ENCODE results near the gene CARHSP1.

The CARHSP1 gene

DNA sequence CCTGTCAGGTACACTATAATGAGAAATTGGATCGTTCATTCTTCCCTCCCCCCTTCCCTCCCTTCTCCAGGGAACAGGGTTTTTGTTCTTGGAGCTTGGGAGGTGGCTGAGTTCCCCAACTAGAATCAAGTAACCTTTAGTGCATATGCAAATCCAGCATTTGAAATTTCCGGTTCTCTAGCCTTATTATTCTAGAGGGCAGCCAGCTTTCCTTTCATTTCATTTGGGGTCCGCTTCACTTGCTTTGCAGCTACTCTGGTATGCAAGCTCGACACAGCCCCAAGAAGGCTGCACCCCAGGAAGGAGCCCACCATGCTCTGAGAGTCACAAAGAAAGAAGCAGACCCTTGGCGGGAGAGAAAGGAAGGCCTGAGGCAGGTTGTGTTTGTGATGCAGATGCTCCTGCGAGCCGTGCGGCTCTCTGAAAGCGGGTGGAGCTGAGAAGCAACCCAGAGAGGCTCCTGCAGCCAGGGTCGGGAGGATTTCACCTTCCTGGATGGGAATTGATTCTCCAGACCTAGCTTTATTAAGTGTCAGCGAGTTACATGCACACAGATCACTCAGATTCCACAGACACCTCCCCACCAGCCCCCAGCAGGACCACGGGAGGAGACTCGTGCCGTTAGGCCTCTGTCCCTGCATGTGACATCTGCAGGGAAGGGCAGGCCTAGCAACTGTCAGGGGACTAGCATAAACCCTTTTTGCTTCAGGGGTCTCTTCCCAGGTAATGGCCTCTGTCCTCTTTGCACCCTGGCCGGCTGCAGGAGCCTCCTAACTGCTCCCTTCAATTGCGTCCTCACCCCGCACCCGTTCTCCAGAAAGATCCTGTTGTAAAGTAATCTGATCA, 36.7 kb downstream of the CARHSP1 start:
- no peak for TF ChIP-seq CTCF (IDR thresholded peaks at IDR 0.05; ENCODE audit: low read depth, low read length)
- no peak for TF ChIP-seq POLR2A (IDR thresholded peaks at IDR 0.05; ENCODE audit: extremely low read depth, insufficient read length)
- TF ChIP-seq, protein P1, sequence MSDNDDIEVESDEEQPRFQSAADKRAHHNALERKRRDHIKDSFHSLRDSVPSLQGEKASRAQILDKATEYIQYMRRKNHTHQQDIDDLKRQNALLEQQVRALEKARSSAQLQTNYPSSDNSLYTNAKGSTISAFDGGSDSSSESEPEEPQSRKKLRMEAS (IDR thresholded peaks at IDR 0.05; ENCODE audit: low read depth, low read length) = no peak
- TF ChIP-seq MYC (IDR thresholded peaks at IDR 0.05; ENCODE audit: low read depth, low read length) = no peak
- no peak for DNase-seq (ENCODE audit: low read depth)
- no peak overlapping the region for H3K4me3 ChIP-seq (ENCODE audit: low read depth, low read length)

DNA sequence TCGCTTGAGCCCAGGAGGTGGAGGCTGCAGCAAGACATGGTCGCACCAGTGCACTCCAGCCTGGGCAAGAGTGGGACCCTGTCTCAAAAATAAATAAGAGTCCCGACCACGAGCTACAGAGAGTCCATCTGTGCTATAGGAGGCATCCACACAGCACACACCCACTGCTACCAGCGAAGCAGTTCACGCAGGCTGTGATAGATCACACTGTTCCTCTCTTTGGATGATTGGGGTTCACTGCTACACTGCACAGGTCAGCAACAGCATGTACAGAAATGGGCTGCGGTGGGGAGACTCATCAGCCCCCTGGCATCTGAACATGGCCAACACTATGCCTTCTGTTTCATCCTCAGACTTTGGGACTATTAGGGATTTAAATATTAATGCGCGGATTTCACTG, 37.4 kb downstream of the CARHSP1 start:
- DNase-seq (ENCODE audit: low read depth) = no peak
- TF ChIP-seq, protein P1 (IDR thresholded peaks at IDR 0.05; ENCODE audit: low read depth, low read length) = no peak
- no peak for TF ChIP-seq CTCF (IDR thresholded peaks at IDR 0.05; ENCODE audit: low read depth, low read length)
- no peak for TF ChIP-seq POLR2A (IDR thresholded peaks at IDR 0.05; ENCODE audit: extremely low read depth, insufficient read length)
- no peak for TF ChIP-seq MYC (IDR thresholded peaks at IDR 0.05; ENCODE audit: low read depth, low read length)
- no peak overlapping the region for H3K4me3 ChIP-seq (ENCODE audit: low read depth, low read length)

DNA sequence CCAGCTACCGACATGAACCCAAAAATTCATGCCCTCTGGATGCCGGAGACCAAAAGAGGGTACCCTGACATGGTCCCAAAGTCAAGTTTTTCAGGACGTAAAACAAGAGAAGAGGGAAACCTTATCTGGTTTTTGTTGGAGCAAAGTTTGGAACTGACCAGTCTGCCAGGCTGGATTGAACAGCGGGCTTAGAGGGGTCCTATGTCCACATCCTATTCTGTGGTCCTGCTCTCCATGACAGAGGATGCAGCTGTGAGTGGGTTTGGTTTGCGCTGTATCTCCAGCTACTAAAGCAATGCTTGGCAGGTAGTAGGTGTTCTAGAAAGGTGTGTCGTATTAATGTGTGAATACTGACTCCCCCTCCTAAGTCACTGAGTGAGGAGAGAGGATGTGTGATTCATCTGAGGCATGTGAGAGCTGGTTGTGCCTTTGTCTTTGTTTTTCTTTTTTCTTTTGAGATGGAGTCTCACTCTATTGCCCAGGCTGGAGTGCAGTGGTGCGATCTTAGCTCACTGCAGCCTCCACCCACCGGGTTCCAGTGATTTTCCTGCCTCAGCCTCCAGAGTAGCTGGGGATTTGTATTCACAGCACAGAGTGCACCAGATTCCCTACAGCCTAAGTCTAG, 40.2 kb downstream of the CARHSP1 start:
- DNase-seq (ENCODE audit: low read depth) = no peak
- no peak overlapping the region for H3K4me3 ChIP-seq (ENCODE audit: low read depth, low read length)
- no peak for TF ChIP-seq CTCF (IDR thresholded peaks at IDR 0.05; ENCODE audit: low read depth, low read length)
- no peak for TF ChIP-seq POLR2A (IDR thresholded peaks at IDR 0.05; ENCODE audit: extremely low read depth, insufficient read length)
- TF ChIP-seq, protein P1 (IDR thresholded peaks at IDR 0.05; ENCODE audit: low read depth, low read length) = no peak
- TF ChIP-seq MYC (IDR thresholded peaks at IDR 0.05; ENCODE audit: low read depth, low read length) = no peak

GRCh38 chr16:8826278-8826879, 42.4 kb downstream of the CARHSP1 start:
- no peak for TF ChIP-seq POLR2A (IDR thresholded peaks at IDR 0.05; ENCODE audit: extremely low read depth, insufficient read length)
- no peak for TF ChIP-seq CTCF (IDR thresholded peaks at IDR 0.05; ENCODE audit: low read depth, low read length)
- TF ChIP-seq MYC (IDR thresholded peaks at IDR 0.05; ENCODE audit: low read depth, low read length) = no peak
- TF ChIP-seq, protein P1 (IDR thresholded peaks at IDR 0.05; ENCODE audit: low read depth, low read length) = no peak
- DNase-seq (ENCODE audit: low read depth) = no peak

DNA sequence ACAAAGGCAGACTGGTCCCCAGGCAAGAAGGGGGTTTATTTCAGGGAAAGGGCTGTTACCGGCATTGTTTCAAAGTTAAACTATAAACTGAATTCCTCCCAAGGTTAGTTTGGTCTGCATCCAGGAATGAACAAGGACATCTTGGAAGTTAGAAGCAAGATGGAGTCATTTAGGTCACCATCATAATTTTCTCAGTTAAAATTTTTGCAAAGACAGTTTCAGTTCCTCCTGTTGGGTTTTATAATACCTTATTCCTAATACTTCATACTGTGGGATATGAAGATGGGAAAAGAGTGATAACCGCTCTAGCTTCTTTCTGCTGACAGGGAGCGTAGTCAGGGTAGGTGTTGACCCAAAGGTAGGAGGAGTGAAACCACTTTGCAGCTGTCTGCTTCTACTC, 46.4 kb downstream of the CARHSP1 start:
- DNase-seq (ENCODE audit: low read depth) = no peak
- TF ChIP-seq MYC (IDR thresholded peaks at IDR 0.05; ENCODE audit: low read depth, low read length) = no peak
- TF ChIP-seq, protein P1 (IDR thresholded peaks at IDR 0.05; ENCODE audit: low read depth, low read length) = no peak
- TF ChIP-seq CTCF (IDR thresholded peaks at IDR 0.05; ENCODE audit: low read depth, low read length) = no peak
- no peak for TF ChIP-seq POLR2A (IDR thresholded peaks at IDR 0.05; ENCODE audit: extremely low read depth, insufficient read length)

More at GRCh38 chr16:8826278-8826879, 42.4 kb downstream of the CARHSP1 start:
- H3K4me3 ChIP-seq (ENCODE audit: low read depth, low read length) = no peak overlapping the region

More for the DNA sequence above, 46.4 kb downstream of the CARHSP1 start:
- no peak overlapping the region for H3K4me3 ChIP-seq (ENCODE audit: low read depth, low read length)
